ENCODE results near the gene TTC28. TPM values are rescaled to one million over a fixed set of nuclear protein-coding genes. Genes with fewer than 3 reads are reported as not detected.
"Not testable (repeated sequence)": the region's sequence is repeated elsewhere in the genome, so short reads cannot be mapped to it uniquely, and the experiment has no call there.

Gene TTC28
- total RNA-seq (10 to 100 TPM; 44.1 to 74.9 TPM), polyA plus RNA-seq (1 to 10 TPM; 3.1 to 8.1 TPM)
- long read RNA-seq, donor 1, partial matches to known transcripts, result 2 of 61 reads
- long read RNA-seq, donor 1, other reads (novel, unspliced or antisense), result 59 of 61 reads
- long read RNA-seq, donor 2, partial matches to known transcripts, result 8 of 82 reads
- long read RNA-seq, donor 2, other reads (novel, unspliced or antisense), result 70 of 82 reads

DNA sequence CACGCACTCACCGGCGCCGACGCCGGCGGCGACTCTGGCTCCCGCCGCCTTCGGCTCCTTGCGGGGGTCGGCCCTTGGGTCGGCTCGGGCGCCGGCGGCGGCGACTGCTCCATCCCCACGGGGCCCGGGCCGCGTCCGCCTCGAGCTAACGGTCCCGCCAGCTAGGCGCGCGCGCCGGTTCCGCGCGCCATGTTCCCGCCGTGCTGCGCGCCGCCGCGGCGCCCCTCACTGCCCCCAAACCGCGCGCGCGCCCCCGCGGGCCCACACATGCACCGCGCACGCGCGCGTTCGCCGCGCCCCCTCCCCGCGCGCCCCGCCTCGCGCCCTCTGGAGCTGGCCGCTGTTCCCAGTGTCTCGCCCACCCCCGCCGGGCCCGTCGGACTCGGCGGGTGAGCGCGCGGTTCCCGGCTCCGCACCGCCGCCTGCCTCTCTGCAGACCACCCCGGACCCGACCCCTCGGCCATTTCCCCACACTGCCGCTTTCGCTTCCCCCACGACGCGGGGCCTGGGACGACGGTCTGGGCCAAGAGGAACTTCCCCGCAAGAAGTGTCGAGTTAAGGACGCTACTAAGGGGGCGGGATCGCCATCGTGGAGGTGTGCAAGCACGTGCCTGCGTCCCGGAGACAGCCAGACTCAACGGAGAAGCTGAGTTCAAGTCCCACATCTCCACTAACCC is at the start of gene TTC28:
TTC28 (minus strand) TSS at position 230 of the 677 bp plus-strand sequence; CDS start at position 113, 117 bp downstream.
- H3K36me3 ChIP-seq (ENCODE audit: control insufficient read depth in 1 of 2, insufficient read depth in 2 of 2, low read length in 1 of 2); H3K9me3 ChIP-seq (ENCODE audit: control insufficient read depth, low read length); ATAC-seq (ENCODE audit: low FRiP score); H3K4me1 ChIP-seq (ENCODE audit: control insufficient read depth in 1 of 2, insufficient read depth in 2 of 2, low read length in 2 of 2); H3K27me3 ChIP-seq (ENCODE audit: control insufficient read depth in 1 of 2, insufficient read depth in 2 of 2, low read length in 1 of 2); intact Hi-C loops (cut with DNase I): not testable (repeated sequence)
- 2 to 7% methylated on average over 63 to 101 of the region's 101 CpGs for WGBS, 2 donors
- Histone ChIP-seq H3K4me3 (ENCODE audit: low read length in 2 of 2) (peak within 1 kb of the TSS; percentile 62 to 87), H3K27ac (ENCODE audit: low read depth in 1 of 2, low read length in 2 of 2) (peak within 1 kb of the TSS in 1 of 2 donors; percentile 5)
- peak; percentile 88 to 94 for DNase-seq

DNA sequence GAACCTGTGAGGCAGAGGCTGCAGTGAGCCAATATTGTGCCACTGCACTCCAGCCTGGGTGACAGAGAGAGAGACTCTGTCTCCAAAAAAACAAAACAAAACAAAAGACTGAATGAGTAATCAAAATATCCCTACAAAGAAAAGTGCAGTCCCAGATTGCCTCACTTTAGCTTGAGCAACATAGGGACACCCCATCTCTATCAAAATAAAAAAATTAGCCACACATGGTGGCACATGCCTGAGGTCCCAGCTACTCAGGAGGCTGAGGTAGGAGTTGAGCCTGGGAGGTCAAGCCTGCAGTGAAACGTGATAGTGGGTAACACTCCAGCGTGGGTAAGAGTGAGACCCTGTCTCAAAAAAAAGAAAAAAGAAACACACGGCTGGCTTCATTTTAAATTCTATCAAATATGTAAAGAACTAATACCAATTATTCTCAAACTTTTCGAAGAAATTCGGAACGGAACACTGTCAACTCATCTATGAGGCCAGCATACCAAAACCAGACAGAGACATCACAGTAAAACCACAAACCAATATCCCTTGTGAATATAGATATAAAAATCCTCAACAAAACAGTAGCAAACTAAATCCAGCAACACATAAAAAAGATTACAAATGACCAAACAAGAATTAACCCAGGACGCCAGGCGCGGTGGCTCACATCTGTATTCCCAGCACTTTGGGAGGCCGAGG is 49.1 kb upstream of the TTC28 start:
- H3K27me3 ChIP-seq (ENCODE audit: control insufficient read depth in 1 of 2, insufficient read depth in 2 of 2, low read length in 1 of 2), result no peaks in the 10 kb centered on the region
- intact Hi-C loops (cut with DNase I), result no loop called here
- DNase-seq, result no peak

DNA sequence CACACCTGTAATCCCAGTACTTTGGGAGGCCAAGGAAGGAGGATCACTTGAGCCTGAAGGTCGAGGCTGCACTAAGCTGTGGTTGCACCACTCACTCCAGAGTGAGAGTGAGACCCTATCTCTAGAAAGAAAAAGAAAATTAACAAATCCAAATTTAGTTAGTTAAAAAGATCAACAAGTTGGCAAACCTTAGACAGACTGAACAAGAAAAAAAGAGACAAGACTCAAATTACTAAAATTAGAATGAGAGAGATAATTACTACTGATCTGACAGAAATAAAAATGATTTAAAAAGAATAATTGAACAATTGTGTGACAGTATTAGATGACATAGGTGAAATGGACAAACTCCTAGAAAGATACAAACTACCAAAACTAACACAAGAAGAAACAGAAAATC is 48.4 kb upstream of the TTC28 start:
- DNase-seq (no peak), ATAC-seq (ENCODE audit: low FRiP score) (no peak)
- H3K4me3 ChIP-seq (ENCODE audit: low read length in 2 of 2), result no peak overlapping the region
- H3K9me3 ChIP-seq (ENCODE audit: control insufficient read depth, low read length), result no peaks in the 10 kb centered on the region
- H3K4me1 ChIP-seq (ENCODE audit: control insufficient read depth in 1 of 2, insufficient read depth in 2 of 2, low read length in 2 of 2), result no peaks in the 10 kb centered on the region
- intact Hi-C loops (cut with DNase I), result no loop called here
- H3K27me3 ChIP-seq (ENCODE audit: control insufficient read depth in 1 of 2, insufficient read depth in 2 of 2, low read length in 1 of 2), result no peaks in the 10 kb centered on the region
- 96 to 100% methylated on average over 1 of the region's 1 CpG for WGBS, 2 donors
- H3K27ac ChIP-seq (ENCODE audit: low read depth in 1 of 2, low read length in 2 of 2), result no peak overlapping the region
- H3K36me3 ChIP-seq (ENCODE audit: control insufficient read depth in 1 of 2, insufficient read depth in 2 of 2, low read length in 1 of 2), result no peaks in the 10 kb centered on the region

More for the DNA sequence above, 49.1 kb upstream of the TTC28 start:
- Histone ChIP-seq H3K27ac (ENCODE audit: low read depth in 1 of 2, low read length in 2 of 2) (no peak overlapping the region), H3K4me1 (ENCODE audit: control insufficient read depth in 1 of 2, insufficient read depth in 2 of 2, low read length in 2 of 2) (no peaks in the 10 kb centered on the region), H3K9me3 (ENCODE audit: control insufficient read depth, low read length) (no peaks in the 10 kb centered on the region), H3K4me3 (ENCODE audit: low read length in 2 of 2) (no peak overlapping the region), H3K36me3 (ENCODE audit: control insufficient read depth in 1 of 2, insufficient read depth in 2 of 2, low read length in 1 of 2) (no peaks in the 10 kb centered on the region)
- WGBS, 2 donors, result 94 to 95% methylated on average over 10 of the region's 10 CpGs
- ATAC-seq (ENCODE audit: low FRiP score), result no peak

DNA sequence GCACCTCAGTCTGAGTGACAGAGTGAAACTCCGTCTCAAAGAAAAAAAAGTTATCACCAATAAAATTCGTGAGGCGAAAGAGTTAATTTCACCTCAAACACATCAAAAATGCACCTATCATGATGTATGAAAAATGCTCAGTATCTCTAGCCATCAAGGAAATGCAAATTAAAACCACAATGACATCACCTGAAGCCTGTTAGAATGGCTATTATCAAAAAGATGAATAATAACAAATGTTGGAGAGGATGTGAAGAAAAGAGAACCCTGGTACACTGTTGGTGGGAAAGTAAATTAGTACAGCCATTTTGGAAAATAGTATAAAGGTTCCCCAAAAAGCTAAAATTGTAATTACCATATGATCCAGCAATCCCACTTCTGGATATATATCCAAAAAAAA is 38.4 kb upstream of the TTC28 start:
- Histone ChIP-seq H3K9me3 (ENCODE audit: control insufficient read depth, low read length) (no peaks in the 10 kb centered on the region), H3K27ac (ENCODE audit: low read depth in 1 of 2, low read length in 2 of 2) (no peak overlapping the region), H3K27me3 (ENCODE audit: control insufficient read depth in 1 of 2, insufficient read depth in 2 of 2, low read length in 1 of 2) (no peaks in the 10 kb centered on the region), H3K4me3 (ENCODE audit: low read length in 2 of 2) (no peak overlapping the region), H3K36me3 (ENCODE audit: control insufficient read depth in 1 of 2, insufficient read depth in 2 of 2, low read length in 1 of 2) (no peaks in the 10 kb centered on the region), H3K4me1 (ENCODE audit: control insufficient read depth in 1 of 2, insufficient read depth in 2 of 2, low read length in 2 of 2) (no peaks in the 10 kb centered on the region)
- ATAC-seq (ENCODE audit: low FRiP score), result no peak
- intact Hi-C loops (cut with DNase I), result no loop called here
- no peak for DNase-seq
- WGBS, 2 donors, result 95% methylated on average over 3 of the region's 3 CpGs

DNA sequence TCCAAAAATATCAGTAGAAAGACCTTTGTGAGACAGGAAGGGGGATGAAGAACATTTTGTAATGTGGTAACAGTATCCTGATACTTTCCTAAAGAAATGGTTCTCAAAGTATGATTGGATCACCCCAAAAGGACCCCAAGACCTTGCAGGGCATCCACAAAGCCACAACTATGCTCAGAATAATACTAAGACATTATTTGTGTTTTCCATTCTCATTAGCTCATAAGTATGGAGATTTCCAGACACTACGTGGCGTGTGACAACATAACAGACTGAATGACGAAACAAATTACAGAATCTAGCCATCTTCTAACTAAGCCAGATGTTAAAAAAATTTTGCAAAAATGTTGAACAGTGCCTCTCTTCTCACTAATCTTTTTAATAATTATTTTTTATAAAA is 37.0 kb upstream of the TTC28 start:
- Histone ChIP-seq H3K9me3 (ENCODE audit: control insufficient read depth, low read length) (no peaks in the 10 kb centered on the region), H3K27ac (ENCODE audit: low read depth in 1 of 2, low read length in 2 of 2) (no peak overlapping the region), H3K27me3 (ENCODE audit: control insufficient read depth in 1 of 2, insufficient read depth in 2 of 2, low read length in 1 of 2) (no peaks in the 10 kb centered on the region), H3K36me3 (ENCODE audit: control insufficient read depth in 1 of 2, insufficient read depth in 2 of 2, low read length in 1 of 2) (no peaks in the 10 kb centered on the region), H3K4me1 (ENCODE audit: control insufficient read depth in 1 of 2, insufficient read depth in 2 of 2, low read length in 2 of 2) (peaks cover 2 to 4% of the 10 kb centered on the region in 2 donors), H3K4me3 (ENCODE audit: low read length in 2 of 2) (no peak overlapping the region)
- DNase-seq (no peak), ATAC-seq (ENCODE audit: low FRiP score) (no peak)
- 97% methylated on average over 3 of the region's 3 CpGs for WGBS, 2 donors
- intact Hi-C loops (cut with DNase I), result no loop called here

DNA sequence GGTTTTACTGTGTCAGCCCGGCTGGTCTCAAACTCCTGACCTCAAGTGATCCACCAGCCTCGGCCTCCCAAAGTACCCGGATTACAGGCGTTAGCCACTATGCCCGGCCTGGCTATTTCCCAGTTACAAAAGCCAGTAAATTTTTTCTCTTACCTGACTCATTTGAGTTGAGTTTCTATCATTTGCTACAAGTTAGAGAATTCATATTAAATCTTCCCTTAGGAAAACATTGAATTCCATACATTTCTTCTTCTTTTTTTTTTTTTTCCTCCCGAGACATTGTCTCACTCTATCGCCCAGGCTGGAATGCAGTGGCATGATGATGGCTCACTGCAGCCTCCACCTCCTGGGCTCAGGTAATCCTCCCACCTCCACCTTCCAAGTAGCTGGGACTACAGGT is 36.0 kb upstream of the TTC28 start:
- Histone ChIP-seq H3K4me3 (ENCODE audit: low read length in 2 of 2) (no peak overlapping the region), H3K36me3 (ENCODE audit: control insufficient read depth in 1 of 2, insufficient read depth in 2 of 2, low read length in 1 of 2) (no peaks in the 10 kb centered on the region)
- WGBS, 2 donors, result 94 to 95% methylated on average over 7 of the region's 7 CpGs

DNA sequence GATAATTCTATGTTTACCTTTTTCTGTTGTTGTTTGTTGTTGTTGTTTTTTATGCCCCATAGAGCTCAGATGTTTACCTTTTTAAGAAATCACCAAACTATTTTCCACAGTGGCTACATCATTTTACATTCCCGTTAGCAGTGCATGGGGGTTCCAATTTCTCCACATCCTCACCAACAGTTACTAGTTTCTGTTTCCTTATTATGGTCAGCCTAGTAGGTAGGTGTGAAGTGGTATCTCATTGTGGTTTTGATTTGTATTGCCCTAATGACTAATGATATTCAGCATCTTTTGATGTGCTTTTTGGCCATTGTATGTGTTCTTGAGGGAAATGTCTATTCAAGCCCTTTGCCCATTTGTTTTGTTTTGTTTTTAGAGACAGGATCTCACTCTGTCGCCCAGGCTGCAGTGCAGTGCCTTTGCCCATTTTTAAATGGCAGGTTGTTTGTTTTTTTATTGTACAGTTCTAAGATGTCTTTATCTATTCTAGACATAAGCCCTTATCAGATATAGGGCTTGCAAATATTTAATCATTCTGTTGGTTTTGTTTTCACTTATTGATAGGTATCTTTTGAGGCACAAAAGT is 34.5 kb upstream of the TTC28 start:
- intact Hi-C loops (cut with DNase I), result no loop called here
- no peak overlapping the region for H3K27ac ChIP-seq (ENCODE audit: low read depth in 1 of 2, low read length in 2 of 2)
- peaks cover 2 to 4% of the 10 kb centered on the region in 2 donors for H3K4me1 ChIP-seq (ENCODE audit: control insufficient read depth in 1 of 2, insufficient read depth in 2 of 2, low read length in 2 of 2)
- no peaks in the 10 kb centered on the region for H3K27me3 ChIP-seq (ENCODE audit: control insufficient read depth in 1 of 2, insufficient read depth in 2 of 2, low read length in 1 of 2)
- ATAC-seq (ENCODE audit: low FRiP score) (no peak), DNase-seq (no peak)
- no peak overlapping the region for H3K4me3 ChIP-seq (ENCODE audit: low read length in 2 of 2)
- 92 to 93% methylated on average over 2 of the region's 2 CpGs for WGBS, 2 donors
- H3K9me3 ChIP-seq (ENCODE audit: control insufficient read depth, low read length), result no peaks in the 10 kb centered on the region
- no peaks in the 10 kb centered on the region for H3K36me3 ChIP-seq (ENCODE audit: control insufficient read depth in 1 of 2, insufficient read depth in 2 of 2, low read length in 1 of 2)

More for the DNA sequence above, 36.0 kb upstream of the TTC28 start:
- no peak overlapping the region for H3K27ac ChIP-seq (ENCODE audit: low read depth in 1 of 2, low read length in 2 of 2)
- no peaks in the 10 kb centered on the region for H3K9me3 ChIP-seq (ENCODE audit: control insufficient read depth, low read length)
- H3K27me3 ChIP-seq (ENCODE audit: control insufficient read depth in 1 of 2, insufficient read depth in 2 of 2, low read length in 1 of 2), result no peaks in the 10 kb centered on the region
- DNase-seq (no peak), ATAC-seq (ENCODE audit: low FRiP score) (no peak)
- H3K4me1 ChIP-seq (ENCODE audit: control insufficient read depth in 1 of 2, insufficient read depth in 2 of 2, low read length in 2 of 2), result peaks cover 2 to 4% of the 10 kb centered on the region in 2 donors
- intact Hi-C loops (cut with DNase I), result no loop called here

DNA sequence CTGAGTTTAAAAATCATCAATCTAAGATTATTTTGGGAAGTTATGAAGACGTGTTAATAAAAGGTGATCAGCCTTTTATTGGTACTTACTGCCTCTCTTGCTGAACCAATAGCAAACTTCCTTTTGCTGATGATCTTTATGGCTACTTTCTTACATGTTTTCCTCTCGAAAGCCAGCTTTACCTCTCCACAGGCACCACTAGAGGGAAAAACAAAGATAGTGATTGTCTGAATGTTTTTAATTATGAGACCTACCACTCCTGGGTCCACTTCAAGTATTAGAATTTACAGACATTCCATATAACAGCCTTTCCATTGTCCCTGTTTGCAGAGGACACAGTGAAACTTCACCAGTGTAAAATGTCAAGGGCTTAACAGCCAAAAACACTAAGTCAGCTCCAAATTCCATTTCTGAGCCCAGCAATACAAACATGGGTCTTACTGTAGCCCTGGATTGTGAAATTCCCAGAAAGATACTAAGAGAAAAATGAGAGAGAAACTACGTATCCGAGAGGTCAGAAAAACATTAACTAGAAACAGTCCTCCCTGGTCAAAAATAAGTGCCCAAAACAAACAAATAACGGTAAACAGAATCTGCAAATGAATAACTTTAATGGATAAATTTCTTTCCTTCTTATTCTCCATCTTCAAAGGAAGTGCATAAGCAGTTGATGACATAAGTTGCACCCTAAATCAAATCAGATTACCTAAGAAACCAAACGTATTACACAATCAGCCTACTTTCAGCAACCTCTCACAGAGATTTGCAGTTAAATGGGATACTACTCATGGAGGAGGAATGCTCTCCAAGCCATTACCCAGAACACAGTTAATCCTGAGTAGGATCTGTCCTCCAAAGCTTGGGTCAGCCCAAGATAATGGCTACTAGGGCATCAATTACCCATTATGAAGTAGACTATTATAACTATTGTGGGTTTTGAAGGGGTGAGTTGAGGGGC is 32.5 kb upstream of the TTC28 start:
- Histone ChIP-seq H3K36me3 (ENCODE audit: control insufficient read depth in 1 of 2, insufficient read depth in 2 of 2, low read length in 1 of 2) (no peaks in the 10 kb centered on the region), H3K4me1 (ENCODE audit: control insufficient read depth in 1 of 2, insufficient read depth in 2 of 2, low read length in 2 of 2) (peaks cover 2 to 4% of the 10 kb centered on the region in 2 donors), H3K4me3 (ENCODE audit: low read length in 2 of 2) (no peak overlapping the region), H3K27ac (ENCODE audit: low read depth in 1 of 2, low read length in 2 of 2) (peak overlapping the region in 1 of 2 donors; percentile 43), H3K9me3 (ENCODE audit: control insufficient read depth, low read length) (no peaks in the 10 kb centered on the region), H3K27me3 (ENCODE audit: control insufficient read depth in 1 of 2, insufficient read depth in 2 of 2, low read length in 1 of 2) (no peaks in the 10 kb centered on the region)
- ATAC-seq (ENCODE audit: low FRiP score) (peak; percentile 90), DNase-seq (no peak)
- WGBS, 2 donors, result 25 to 29% methylated on average over 6 of the region's 6 CpGs
- intact Hi-C loops (cut with DNase I), result no loop called here
